Retinal pigment epithelial cell (primary cell): ENCODE data around the gene GAS7.

Source experiments
- DNase-seq: peaks from one replicate; pipeline ENCODE4 v3.0.0-alpha.2; 2010; ENCODE audit warnings: low read depth
- H3K4me3 ChIP-seq: 2 replicates; pipeline ENCODE4 v1.5.1; 2011; ENCODE audit warnings: mild to moderate bottlenecking, low read length, control low read depth, moderate library complexity
- CTCF ChIP-seq: conservative IDR thresholded peaks from 2 replicates; pipeline ENCODE4 v1.5.1; 2011; ENCODE audit warnings: low read depth, low read length, control low read depth, inconsistent platforms

GAS7 gene

GRCh38 chr17:9991351-9991750 lies 207.1 kb downstream of the GAS7 start:
- TF ChIP-seq CTCF, result no peak
- DNase-seq, result no peak
- no peak overlapping the region for H3K4me3 ChIP-seq

GRCh38 chr17:9987779-9988585 lies 210.4 kb downstream of the GAS7 start:
- no peak overlapping the region for H3K4me3 ChIP-seq
- peak; percentile 84 for TF ChIP-seq CTCF
- no peak for DNase-seq

GRCh38 chr17:9986754-9987382 lies 211.5 kb downstream of the GAS7 start:
- H3K4me3 ChIP-seq, result no peak overlapping the region
- no peak for DNase-seq
- TF ChIP-seq CTCF, result no peak

GRCh38 chr17:9985646-9986045 lies 212.8 kb downstream of the GAS7 start:
- TF ChIP-seq CTCF, result no peak
- DNase-seq, result no peak
- no peak overlapping the region for H3K4me3 ChIP-seq

GRCh38 chr17:9984768-9985167 lies 213.6 kb downstream of the GAS7 start:
- DNase-seq, result no peak
- H3K4me3 ChIP-seq, result no peak overlapping the region
- no peak for TF ChIP-seq CTCF

GRCh38 chr17:9982159-9982558 lies 216.2 kb downstream of the GAS7 start:
- no peak overlapping the region for H3K4me3 ChIP-seq
- peak; percentile 54 for TF ChIP-seq CTCF
- DNase-seq, result no peak
